NCI-H2196 (cell line): ENCODE results near the gene AUH.

Experiments
- DNase-seq: peaks from one replicate; lab custom pipeline; 2025; ENCODE audit not compliant: unreplicated experiment; lab: John Stamatoyannopoulos, UW

The AUH gene

GRCh38 chr9:91193087-91193657 lies 168.5 kb downstream of the AUH start:
- peak; percentile 75 for DNase-seq

GRCh38 chr9:91192381-91193086 lies 169.2 kb downstream of the AUH start:
- DNase-seq: no peak

GRCh38 chr9:91191411-91192380 lies 170.0 kb downstream of the AUH start:
- no peak for DNase-seq

GRCh38 chr9:91190062-91190461 lies 171.7 kb downstream of the AUH start:
- no peak for DNase-seq

- no peak for DNase-seq
Measured at GRCh38 chr9:91188719-91189590, 172.8 kb downstream of the AUH start.

- DNase-seq: no peak
Measured at GRCh38 chr9:91187965-91188344, 173.8 kb downstream of the AUH start.

GRCh38 chr9:91187311-91187964 lies 174.3 kb downstream of the AUH start:
- DNase-seq: no peak

- DNase-seq: no peak
Measured at GRCh38 chr9:91186632-91187108, 175.0 kb downstream of the AUH start.

GRCh38 chr9:91185193-91185886 lies 176.4 kb downstream of the AUH start:
- no peak for DNase-seq

- DNase-seq: no peak
Measured at GRCh38 chr9:91182429-91183225, 179.1 kb downstream of the AUH start.

- DNase-seq: no peak
Measured at GRCh38 chr9:91181541-91181940, 180.2 kb downstream of the AUH start.

GRCh38 chr9:91180930-91181268 lies 180.8 kb downstream of the AUH start:
- DNase-seq: no peak

GRCh38 chr9:91180240-91180929 lies 181.3 kb downstream of the AUH start:
- DNase-seq: no peak

GRCh38 chr9:91179237-91180138 lies 182.2 kb downstream of the AUH start:
- no peak for DNase-seq

- DNase-seq: peak; percentile 43
Measured at GRCh38 chr9:91178281-91179236, 183.2 kb downstream of the AUH start.

- DNase-seq: peak; percentile 66
Measured at GRCh38 chr9:91177661-91178280, 183.9 kb downstream of the AUH start.
